A549 treated with CpdA at 1 μM for 4 hours (cell line): Measurements from ENCODE around the gene SMIM32. TPM values are rescaled to one million over a fixed set of nuclear protein-coding genes. Genes with fewer than 3 reads are reported as not detected.

ENCODE experiments used
- total RNA-seq: library from RNA; stranded (reverse); fragments of 200-300 nt; extraction: Qiagen RNA extraction; gene quantifications from 5 replicates; pipeline ENCODE4 v1.2.3, GENCODE V29; 2022; ENCODE audit warnings: low read depth

SMIM32 gene
- total RNA-seq, result not detected in 5 replicates

DNA sequence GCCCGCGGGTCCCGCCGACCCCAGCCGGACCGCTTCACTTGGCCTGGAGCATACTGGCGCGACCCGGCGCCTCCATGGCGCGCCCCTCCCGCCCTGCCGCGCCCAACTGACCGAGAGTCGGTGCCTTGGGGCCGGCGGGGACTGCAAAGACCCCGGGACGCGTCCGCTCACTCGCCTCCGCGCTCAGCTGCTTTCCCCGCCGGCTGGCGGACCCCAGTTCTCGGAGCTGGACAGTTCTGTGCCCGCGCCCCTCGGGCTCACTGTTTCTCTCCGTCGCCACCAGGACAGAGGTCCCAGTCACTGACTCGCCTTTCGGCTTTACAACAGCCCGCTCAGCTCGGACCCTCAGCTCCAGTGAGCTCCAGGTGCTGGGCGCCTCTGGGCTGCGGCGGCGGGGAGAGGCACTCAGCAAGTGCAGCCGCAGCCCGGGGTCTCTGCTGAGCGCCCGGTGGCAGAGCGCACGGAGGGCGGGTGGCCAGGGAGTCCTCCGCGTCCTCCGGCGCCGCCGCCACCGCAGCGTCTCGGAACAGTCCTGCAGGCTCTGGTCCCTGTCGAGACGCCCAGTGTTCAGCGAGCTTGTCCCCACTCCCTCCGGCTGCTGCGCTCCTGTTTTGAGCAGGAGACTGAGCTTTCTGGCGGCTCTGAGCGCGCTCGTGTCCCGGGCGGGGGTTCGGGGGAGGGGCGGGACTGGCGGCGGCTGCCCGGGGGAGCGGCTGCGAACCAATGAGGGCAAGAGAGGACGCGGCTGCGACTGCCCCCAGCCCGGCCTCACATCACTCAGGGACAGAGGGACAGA lies at the start of gene SMIM32:
SMIM32 (minus strand) TSS at position 637 of the 796 bp plus-strand sequence. CDS start 638 bp downstream, outside the sequence.

Other genes with a start within 250 kb of the SMIM32 start
- not detected in 5 replicates for gene LECT2, start 238.2 kb downstream of the SMIM32 start, total RNA-seq
- 1,442 to 2,234 TPM (median 1,874 TPM) in 5 replicates for gene TGFBI, start 164.2 kb downstream of the SMIM32 start, total RNA-seq
- gene SMAD5, start 60.3 kb downstream of the SMIM32 start, total RNA-seq, result 19.2 to 38.0 TPM (median 28.1 TPM) in 5 replicates
- not detected in 5 replicates for gene TRPC7, start 172.4 kb upstream of the SMIM32 start, total RNA-seq